Mesenchymal stem cell (in vitro differentiated cells and primary cell): ENCODE data around the gene GNG7.
"Not testable (repeated sequence)": the region's sequence is repeated elsewhere in the genome, so short reads cannot be mapped to it uniquely, and the experiment has no call there.

Experiments
- DNase-seq: peaks from one replicate; pipeline ENCODE4 v3.0.0-alpha.2; 2013
- H2AFZ ChIP-seq: one replicate; pipeline ENCODE4 v1.6.1; 2013; ENCODE audit warnings: low read depth, mild to moderate bottlenecking, control low read depth, inconsistent platforms, low read length, moderate library complexity
- H2AK5ac ChIP-seq: 2 replicates; pipeline ENCODE4 v1.6.1; 2013; ENCODE audit warnings: low read length, moderate library complexity, mild to moderate bottlenecking, inconsistent platforms; ENCODE audit not compliant: severe bottlenecking
- H2BK120ac ChIP-seq: one replicate; pipeline ENCODE4 v1.6.1; 2013; ENCODE audit warnings: low read depth, mild to moderate bottlenecking, inconsistent platforms, low read length, moderate library complexity
- H2BK12ac ChIP-seq, 2 experiments: one replicate each; pipeline ENCODE4 v1.6.1; 2013; ENCODE audit warnings: inconsistent platforms in 2 of 2, low read length in 2 of 2, mild to moderate bottlenecking in 2 of 2, moderate library complexity in 2 of 2, control low read depth in 1 of 2
- H2BK15ac ChIP-seq: one replicate; pipeline ENCODE4 v1.6.1; 2013; ENCODE audit warnings: mild to moderate bottlenecking, low read depth, inconsistent platforms; ENCODE audit not compliant: poor library complexity, severe bottlenecking
- H2BK5ac ChIP-seq: 2 replicates; pipeline ENCODE4 v1.6.1; 2013; ENCODE audit warnings: low read depth, mild to moderate bottlenecking, low read length, control low read depth, inconsistent platforms; ENCODE audit not compliant: poor library complexity, severe bottlenecking
- H3K14ac ChIP-seq, 2 experiments: one replicate each; pipeline ENCODE4 v1.6.1; 2013; ENCODE audit warnings: inconsistent platforms in 2 of 2, low read length in 2 of 2, control low read depth in 1 of 2, mild to moderate bottlenecking in 1 of 2, moderate library complexity in 1 of 2
- H3K18ac ChIP-seq, 2 experiments: one replicate each; pipeline ENCODE4 v1.6.1; 2013; ENCODE audit warnings: inconsistent platforms in 2 of 2, low read length in 2 of 2, control low read depth in 1 of 2, low read depth in 1 of 2, mild to moderate bottlenecking in 1 of 2
- H3K23ac ChIP-seq, 2 experiments: one replicate each; pipeline ENCODE4 v1.6.1; 2013; ENCODE audit warnings: inconsistent platforms in 2 of 2, low read length in 2 of 2, mild to moderate bottlenecking in 2 of 2, moderate library complexity in 2 of 2, control low read depth in 1 of 2
- H3K27ac ChIP-seq: 2 replicates; pipeline ENCODE4 v1.5.1; 2013; ENCODE audit warnings: mild to moderate bottlenecking, moderate library complexity, low read length, control low read depth, inconsistent platforms; ENCODE audit not compliant: poor library complexity, severe bottlenecking
- H3K27me3 ChIP-seq, 2 experiments: 2 replicates each; pipeline versions ENCODE4 v1.6.1 to v1.7.0; 2013; ENCODE audit warnings: low read length in 2 of 2, mild to moderate bottlenecking in 2 of 2, moderate library complexity in 2 of 2, control low read depth in 1 of 2, inconsistent platforms in 1 of 2; ENCODE audit not compliant: control insufficient read depth in 1 of 2, insufficient read depth in 1 of 2
- H3K36me3 ChIP-seq, 2 experiments: 2 replicates each; pipeline versions ENCODE4 v1.6.1 to v1.7.0; 2013; ENCODE audit warnings: low read length in 2 of 2, control low read depth in 1 of 2, inconsistent platforms in 1 of 2, low read depth in 1 of 2, mild to moderate bottlenecking in 1 of 2; ENCODE audit not compliant: insufficient read depth in 2 of 2, control insufficient read depth in 1 of 2
- H3K4ac ChIP-seq, 2 experiments: one replicate each; pipeline ENCODE4 v1.6.1; 2013; ENCODE audit warnings: inconsistent platforms in 2 of 2, low read length in 2 of 2, mild to moderate bottlenecking in 2 of 2, moderate library complexity in 2 of 2, control low read depth in 1 of 2, low read depth in 1 of 2
- H3K4me1 ChIP-seq: 2 replicates; pipeline ENCODE4 v1.6.1; 2013; ENCODE audit warnings: low read depth, low read length, control low read depth; ENCODE audit not compliant: control insufficient read depth, insufficient read depth
- H3K4me2 ChIP-seq: 2 replicates; pipeline ENCODE4 v1.6.1; 2013; ENCODE audit warnings: low read length, mild to moderate bottlenecking, inconsistent platforms; ENCODE audit not compliant: poor library complexity, severe bottlenecking
- H3K4me3 ChIP-seq, 2 experiments: 2 replicates each; pipeline versions ENCODE4 v1.5.1 to v1.7.0; 2013; ENCODE audit warnings: low read length in 2 of 2, mild to moderate bottlenecking in 2 of 2, control low read depth in 1 of 2, low read depth in 1 of 2; ENCODE audit not compliant: insufficient read depth in 1 of 2
- H3K79me1 ChIP-seq: replicated peaks from 2 replicates; pipeline ENCODE4 v1.6.1; 2013; ENCODE audit warnings: mild to moderate bottlenecking, control low read depth, low read length, inconsistent platforms; ENCODE audit not compliant: poor library complexity, severe bottlenecking
- H3K9ac ChIP-seq: 2 replicates; pipeline ENCODE4 v1.7.0; 2013; ENCODE audit warnings: mild to moderate bottlenecking, low read length, moderate library complexity
- H3K9me3 ChIP-seq: 2 replicates; pipeline ENCODE4 v1.7.0; 2013; ENCODE audit warnings: mild to moderate bottlenecking, low read length; ENCODE audit not compliant: control insufficient read depth
- H4K8ac ChIP-seq: one replicate; pipeline ENCODE4 v1.6.1; 2013; ENCODE audit warnings: inconsistent platforms, mild to moderate bottlenecking, low read length, moderate library complexity
- H4K91ac ChIP-seq: one replicate; pipeline ENCODE4 v1.6.1; 2013; ENCODE audit warnings: mild to moderate bottlenecking, low read length, inconsistent platforms
- WGBS: methylation state at CpG from one replicate; pipeline ENCODE4 v1.1.7; 2013; ENCODE audit warnings: mixed read lengths; 5-methylcytosine and 5-hydroxymethylcytosine counted together

GNG7 gene

GRCh38 chr19:2518856-2519255, 183.6 kb downstream of the GNG7 start:
- not testable (repeated sequence) for H3K79me1 ChIP-seq, H2BK5ac ChIP-seq, H4K91ac ChIP-seq, H4K8ac ChIP-seq, H3K27ac ChIP-seq, H2AK5ac ChIP-seq, H2BK15ac ChIP-seq, H3K9ac ChIP-seq, H3K4ac ChIP-seq, H3K23ac ChIP-seq, H2BK120ac ChIP-seq, DNase-seq, H3K27me3 ChIP-seq, H3K9me3 ChIP-seq, H2AFZ ChIP-seq, H3K18ac ChIP-seq, H3K4me2 ChIP-seq, H3K36me3 ChIP-seq, H3K4me3 ChIP-seq, H3K14ac ChIP-seq, H2BK12ac ChIP-seq
- WGBS = 91% methylated on average over 5 of the region's 11 CpGs
- peaks cover 35% of the 10 kb centered on the region for H3K4me1 ChIP-seq

DNA sequence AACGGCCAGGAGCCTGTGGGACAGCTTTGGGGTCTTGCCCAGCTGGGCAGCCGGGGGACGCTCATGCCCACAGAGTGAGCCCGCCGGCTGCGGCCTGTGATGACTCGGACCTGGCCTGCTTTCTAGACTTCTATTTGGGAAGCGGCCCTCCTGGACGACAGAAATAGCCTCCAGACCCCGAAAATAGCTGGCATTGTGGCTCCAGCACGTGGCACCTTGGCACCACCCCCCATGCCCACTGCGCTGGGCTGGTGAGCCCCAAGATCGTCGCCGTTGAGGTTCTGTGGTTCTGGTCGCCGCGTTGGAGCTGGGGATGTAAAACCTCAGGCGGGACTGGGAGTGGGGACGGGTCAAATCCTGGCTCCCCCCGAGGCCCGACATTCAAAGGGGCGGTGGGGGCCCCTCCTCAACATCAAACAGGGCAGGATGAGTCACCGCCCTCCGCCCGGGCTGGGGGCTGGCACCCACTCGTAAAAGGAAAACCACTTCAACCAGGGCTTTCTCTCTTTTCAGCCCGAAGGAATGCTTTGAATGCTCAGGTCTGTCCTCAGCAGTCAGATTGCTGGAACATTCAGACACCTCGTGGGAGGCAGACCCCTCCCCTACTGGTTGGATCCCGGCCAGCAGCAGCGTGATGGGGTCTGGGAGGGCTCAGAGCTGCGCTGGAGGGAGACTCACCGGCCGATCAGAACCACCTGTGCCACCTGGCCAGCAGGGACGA, 184.5 kb downstream of the GNG7 start:
- Histone ChIP-seq H2BK5ac (peak overlapping the region; percentile 33), H3K79me1 (no peaks in the 10 kb centered on the region)
- WGBS = 63% methylated on average over 35 of the region's 35 CpGs

GRCh38 chr19:2516727-2517126, 185.8 kb downstream of the GNG7 start:
- no peak overlapping the region for H3K4me2 ChIP-seq
- H2AFZ ChIP-seq = no peak overlapping the region
- H3K4me3 ChIP-seq = peak overlapping the region in 1 of 2 experiments; percentile 14
- DNase-seq = no peak
- no peak overlapping the region for H3K18ac ChIP-seq
- H2BK120ac ChIP-seq = no peak overlapping the region
- H3K23ac ChIP-seq = no peak overlapping the region
- H2AK5ac ChIP-seq = peak overlapping the region; percentile 64
- H3K9ac ChIP-seq = no peak overlapping the region
- peak overlapping the region in 1 of 2 experiments; percentile 46 for H3K4ac ChIP-seq
- H2BK12ac ChIP-seq = peak overlapping the region in 1 of 2 experiments; percentile 66
- no peak overlapping the region for H4K91ac ChIP-seq
- peaks cover 23% of the 10 kb centered on the region for H3K4me1 ChIP-seq
- peaks cover 0 to 3% of the 10 kb centered on the region in 2 experiments for H3K36me3 ChIP-seq
- H3K27ac ChIP-seq = no peak overlapping the region
- no peaks in the 10 kb centered on the region for H3K9me3 ChIP-seq
- H3K79me1 ChIP-seq = no peaks in the 10 kb centered on the region
- no peak overlapping the region for H2BK5ac ChIP-seq
- H3K14ac ChIP-seq = no peak overlapping the region
- WGBS = 92% methylated on average over 16 of the region's 18 CpGs
- H2BK15ac ChIP-seq = no peak overlapping the region
- H3K27me3 ChIP-seq = peaks cover 0 to 17% of the 10 kb centered on the region in 2 experiments
- peak overlapping the region; percentile 13 for H4K8ac ChIP-seq

More for the DNA sequence above, 184.5 kb downstream of the GNG7 start:
- no peak overlapping the region for H2AFZ ChIP-seq
- H3K4me1 ChIP-seq = peaks cover 30% of the 10 kb centered on the region
- H3K4ac ChIP-seq = peak overlapping the region in 1 of 2 experiments; percentile 24
- peak overlapping the region in 1 of 2 experiments; percentile 39 for H2BK12ac ChIP-seq
- H4K8ac ChIP-seq = no peak overlapping the region
- H3K36me3 ChIP-seq = peaks cover 0 to 3% of the 10 kb centered on the region in 2 experiments
- H3K23ac ChIP-seq = no peak overlapping the region
- peaks cover 0 to 7% of the 10 kb centered on the region in 2 experiments for H3K27me3 ChIP-seq
- no peak for DNase-seq
- H3K18ac ChIP-seq = no peak overlapping the region
- peak overlapping the region; percentile 89 for H2AK5ac ChIP-seq
- no peak overlapping the region for H3K4me3 ChIP-seq
- peak overlapping the region; percentile 55 for H3K4me2 ChIP-seq
- H2BK15ac ChIP-seq = no peak overlapping the region
- H3K27ac ChIP-seq = peak overlapping the region; percentile 27
- H3K9ac ChIP-seq = no peak overlapping the region
- no peak overlapping the region for H2BK120ac ChIP-seq
- H4K91ac ChIP-seq = peak overlapping the region; percentile 50
- H3K9me3 ChIP-seq = no peaks in the 10 kb centered on the region
- no peak overlapping the region for H3K14ac ChIP-seq

DNA sequence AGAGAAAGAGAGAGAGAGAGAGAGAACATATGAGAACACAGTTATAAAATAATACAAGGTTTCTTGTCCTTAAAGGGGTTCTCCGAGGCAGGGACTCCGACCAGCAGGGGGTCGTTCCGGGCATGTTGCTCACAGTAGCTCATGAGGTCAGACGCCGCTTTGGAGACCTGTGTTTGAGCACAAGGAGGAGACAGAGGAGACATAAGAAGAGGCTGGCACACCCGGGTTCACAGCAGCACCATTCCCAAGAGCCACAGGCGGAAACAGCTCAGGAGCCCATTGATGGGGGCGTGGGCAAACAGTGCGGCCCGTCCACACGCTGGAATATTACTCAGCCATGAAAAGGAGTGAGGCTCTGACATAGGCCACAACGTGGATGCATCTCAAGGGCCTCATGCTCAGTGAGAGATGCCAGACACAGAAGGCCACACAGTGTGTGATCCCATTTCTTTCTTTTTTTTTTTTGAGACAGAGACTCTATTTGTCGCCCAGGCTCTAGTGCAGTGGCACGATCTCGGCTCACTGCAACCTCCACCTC, 187.4 kb downstream of the GNG7 start:
- DNase-seq = no peak
- Histone ChIP-seq H3K79me1 (no peaks in the 10 kb centered on the region), H3K9ac (no peak overlapping the region), H3K4me2 (no peak overlapping the region), H3K27me3 (peaks cover 0 to 23% of the 10 kb centered on the region in 2 experiments), H3K23ac (no peak overlapping the region), H2AFZ (no peak overlapping the region), H4K8ac (no peak overlapping the region), H4K91ac (no peak overlapping the region), H3K14ac (no peak overlapping the region), H2BK12ac (no peak overlapping the region), H3K18ac (no peak overlapping the region), H3K36me3 (peaks cover 0 to 3% of the 10 kb centered on the region in 2 experiments), H3K4me1 (peaks cover 16% of the 10 kb centered on the region), H3K4ac (no peak overlapping the region), H3K27ac (no peak overlapping the region), H2AK5ac (no peak overlapping the region), H2BK5ac (no peak overlapping the region), H2BK120ac (no peak overlapping the region), H3K9me3 (no peaks in the 10 kb centered on the region), H2BK15ac (no peak overlapping the region), H3K4me3 (no peak overlapping the region)
- 92% methylated on average over 16 of the region's 16 CpGs for WGBS
